Measurements from ENCODE around the gene ACKR4.
"Not testable (repeated sequence)": the region's sequence is repeated elsewhere in the genome, so short reads cannot be mapped to it uniquely, and the experiment has no call there.

The ACKR4 gene

DNA sequence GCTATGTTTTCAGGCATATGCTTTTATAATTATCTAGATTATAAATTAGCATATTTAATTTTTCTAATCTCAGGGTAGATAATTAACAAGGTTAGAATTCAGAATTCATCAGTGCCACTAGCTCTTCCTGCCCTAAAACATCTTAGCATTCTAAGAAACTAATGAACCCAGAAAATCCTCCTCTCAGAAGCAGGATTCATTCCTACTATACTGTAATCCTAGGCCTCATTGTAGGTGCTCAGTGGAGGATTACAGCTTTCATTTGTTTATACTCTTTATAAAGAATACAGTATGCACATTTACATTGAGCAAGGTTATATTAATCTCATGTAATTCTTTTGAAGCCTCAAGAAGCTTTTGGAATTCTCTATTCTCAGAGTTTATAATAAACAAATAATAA, 41.6 kb downstream of the ACKR4 start:
- no peaks in the 10 kb centered on the region for H3K4me1 Mint-ChIP-seq
- H3K9me3 Mint-ChIP-seq: no peaks in the 10 kb centered on the region
- no peaks in the 10 kb centered on the region for H3K27me3 Mint-ChIP-seq
- H3K36me3 Mint-ChIP-seq: peaks cover 7% of the 10 kb centered on the region
- H3K4me3 Mint-ChIP-seq: no peak overlapping the region
- CTCF ChIA-PET: interaction anchor here (0.7 to 6.7 kb wide), 3 partner anchors 20 to 103 kb away, joined by 3 to 103 read pairs (median 3); no protein-coding TSS in a partner anchor
- DNase-seq: no peak
- H3K27ac Mint-ChIP-seq: no peak overlapping the region

DNA sequence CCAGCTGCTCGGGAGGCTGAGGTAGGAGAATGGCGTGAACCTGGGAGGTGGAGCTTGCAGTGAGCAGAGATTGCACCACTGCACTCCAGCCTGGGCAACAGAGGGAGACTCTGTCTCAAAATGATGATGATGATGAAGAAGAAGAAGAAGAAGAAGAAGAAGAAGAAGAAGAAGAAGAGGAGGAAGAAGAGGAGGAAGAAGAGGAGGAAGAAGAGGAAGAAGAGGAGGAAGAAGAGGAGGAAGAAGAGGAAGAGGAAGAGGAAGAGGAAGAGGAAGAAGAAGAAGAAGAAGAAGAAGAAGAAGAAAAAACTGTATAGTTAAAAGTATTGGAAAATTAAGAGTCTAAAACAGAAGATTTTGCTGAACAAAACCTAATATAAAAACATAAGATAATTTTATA, 44.4 kb downstream of the ACKR4 start:
- not testable (repeated sequence) for H3K36me3 Mint-ChIP-seq, H3K27ac Mint-ChIP-seq, H3K27me3 Mint-ChIP-seq, H3K4me3 Mint-ChIP-seq, H3K4me1 Mint-ChIP-seq, DNase-seq, H3K9me3 Mint-ChIP-seq
- CTCF ChIA-PET: interaction anchor here (1.0 to 6.7 kb wide), 9 partner anchors 11 to 289 kb away, joined by 3 to 103 read pairs (median 6); no protein-coding TSS in a partner anchor

DNA sequence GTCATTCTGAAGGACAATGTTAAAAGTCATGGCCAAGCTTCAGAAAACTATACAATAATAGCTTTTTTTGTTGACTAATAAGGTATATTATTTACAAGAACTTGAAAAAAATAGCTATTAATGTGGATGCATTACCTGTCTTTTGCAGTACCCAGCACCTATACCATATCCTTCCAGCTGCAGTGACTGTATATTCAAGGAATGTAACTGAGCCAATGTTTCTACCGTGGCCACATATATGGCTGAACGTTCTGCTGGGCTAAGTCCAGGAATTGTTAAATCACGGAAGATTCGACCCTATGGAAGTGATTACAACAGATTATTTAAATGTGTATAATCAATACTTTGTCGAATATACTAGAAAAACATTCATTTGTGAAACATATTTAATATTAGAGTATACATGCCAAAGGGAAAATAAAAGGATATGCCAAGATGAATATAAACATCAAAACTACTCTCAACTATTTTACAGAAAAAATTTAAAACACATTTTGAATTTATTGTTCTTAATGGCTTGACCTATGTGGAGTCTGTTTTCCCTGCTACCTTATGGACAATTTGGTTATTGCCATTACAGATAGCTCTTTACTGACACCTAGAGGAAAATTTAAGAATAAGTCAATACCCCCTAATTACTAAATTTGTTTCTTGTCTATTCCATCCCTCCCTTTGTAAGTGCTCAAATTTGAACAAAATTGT, 44.9 kb downstream of the ACKR4 start:
- DNase-seq: no peak
- CTCF ChIA-PET: interaction anchor here (1.0 to 6.7 kb wide), 14 partner anchors 11 to 290 kb away, joined by 3 to 103 read pairs (median 5); partner anchors contain the start of gene ACAD11
- no peaks in the 10 kb centered on the region for H3K27me3 Mint-ChIP-seq
- H3K4me1 Mint-ChIP-seq: no peaks in the 10 kb centered on the region
- H3K4me3 Mint-ChIP-seq: no peak overlapping the region
- no peaks in the 10 kb centered on the region for H3K9me3 Mint-ChIP-seq
- no peak overlapping the region for H3K27ac Mint-ChIP-seq
- H3K36me3 Mint-ChIP-seq: peaks cover 4% of the 10 kb centered on the region

DNA sequence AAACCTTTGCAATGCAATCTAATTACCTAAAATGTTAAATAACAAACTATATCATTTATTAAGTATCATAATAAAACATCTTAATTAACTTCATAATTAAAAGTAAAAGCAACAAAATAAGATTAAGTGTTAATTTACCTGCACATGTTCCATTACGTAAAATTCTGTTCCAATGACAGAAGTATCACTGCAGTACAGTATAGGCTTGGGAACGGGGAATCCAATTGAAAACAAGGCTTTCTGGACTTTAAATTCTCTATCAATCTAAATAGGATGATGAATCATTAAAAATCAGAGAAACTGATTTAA, 45.4 kb downstream of the ACKR4 start:
- CTCF ChIA-PET: interaction anchor here (1.0 to 6.7 kb wide), 15 partner anchors 11 to 288 kb away, joined by 3 to 103 read pairs (median 4); partner anchors contain the start of gene ACAD11

DNA sequence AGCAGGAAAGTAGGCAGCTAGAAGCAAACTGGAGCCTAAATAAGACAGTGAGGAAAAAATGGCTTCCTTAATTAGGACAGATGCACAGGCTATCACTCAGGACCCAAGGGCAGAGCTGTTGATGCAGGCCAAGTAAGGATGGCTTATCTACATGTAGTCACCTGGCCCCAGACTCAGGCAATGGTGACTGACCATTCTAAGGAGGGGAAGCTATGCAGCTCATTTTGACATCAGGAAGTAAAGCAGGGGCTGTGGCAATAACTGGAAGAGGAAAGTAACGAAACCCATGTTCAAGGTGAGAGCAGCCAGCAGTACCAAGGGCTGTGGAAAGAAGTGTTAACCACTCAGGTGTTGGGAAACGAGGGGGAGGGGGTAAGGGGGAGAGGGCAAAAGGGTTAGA, 46.3 kb downstream of the ACKR4 start:
- H3K36me3 Mint-ChIP-seq: peaks cover 4% of the 10 kb centered on the region
- H3K4me3 Mint-ChIP-seq: no peak overlapping the region
- no peaks in the 10 kb centered on the region for H3K27me3 Mint-ChIP-seq
- CTCF ChIA-PET: interaction anchor here (0.8 to 6.7 kb wide), 14 partner anchors 12 to 289 kb away, joined by 3 to 103 read pairs (median 4); partner anchors contain the start of gene ACAD11
- no peak for DNase-seq
- no peaks in the 10 kb centered on the region for H3K9me3 Mint-ChIP-seq
- no peaks in the 10 kb centered on the region for H3K4me1 Mint-ChIP-seq
- H3K27ac Mint-ChIP-seq: no peak overlapping the region

More for the DNA sequence above, 45.4 kb downstream of the ACKR4 start:
- Mint-ChIP-seq H3K27me3 (no peaks in the 10 kb centered on the region), H3K27ac (no peak overlapping the region), H3K9me3 (no peaks in the 10 kb centered on the region), H3K36me3 (peaks cover 4% of the 10 kb centered on the region), H3K4me1 (no peaks in the 10 kb centered on the region), H3K4me3 (no peak overlapping the region)
- DNase-seq: no peak

DNA sequence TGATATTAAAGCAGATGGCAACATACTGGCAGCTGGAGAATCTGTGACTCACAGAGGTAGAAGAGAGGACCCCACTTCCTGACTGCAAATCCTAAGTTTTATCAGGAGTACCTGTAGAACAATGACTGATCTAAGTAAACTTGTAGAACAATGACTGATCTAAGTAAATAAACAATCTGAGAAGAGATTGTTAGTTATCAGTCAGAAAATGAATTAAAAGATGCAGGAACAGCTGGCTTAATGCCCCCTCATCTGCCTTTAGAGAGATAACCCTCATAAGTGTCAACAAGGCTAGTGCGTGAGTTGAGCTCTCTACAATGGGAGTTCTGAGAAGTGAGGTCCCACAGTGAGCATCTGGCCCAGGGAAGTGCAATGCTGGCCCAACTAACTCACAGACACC, 48.0 kb downstream of the ACKR4 start:
- H3K27me3 Mint-ChIP-seq: no peaks in the 10 kb centered on the region
- CTCF ChIA-PET: interaction anchor here (0.8 to 1.3 kb wide), 2 partner anchors 105 to 111 kb away, joined by 3 to 4 read pairs; no protein-coding TSS in a partner anchor
- no peaks in the 10 kb centered on the region for H3K36me3 Mint-ChIP-seq
- H3K9me3 Mint-ChIP-seq: no peaks in the 10 kb centered on the region
- H3K4me1 Mint-ChIP-seq: no peaks in the 10 kb centered on the region
- H3K27ac Mint-ChIP-seq: no peak overlapping the region
- H3K4me3 Mint-ChIP-seq: no peak overlapping the region
- no peak for DNase-seq

DNA sequence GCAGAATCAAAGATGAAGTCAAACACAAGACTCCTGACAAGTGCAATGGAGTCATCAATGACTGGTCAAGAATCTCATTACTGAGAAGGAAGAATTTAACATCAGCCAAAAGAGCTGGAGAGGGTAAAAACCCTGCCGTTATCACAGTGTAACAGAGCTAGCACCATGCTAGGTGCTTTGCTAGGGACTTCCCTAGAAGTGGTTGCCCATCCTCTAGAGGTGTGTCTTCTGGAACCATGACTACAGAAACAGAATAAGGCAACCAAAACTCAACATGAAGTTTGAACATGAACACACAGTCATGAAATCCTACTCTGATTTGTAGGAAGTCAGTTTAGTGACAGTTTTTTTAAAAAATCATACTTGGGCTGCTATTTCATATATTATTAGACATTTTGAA, 53.1 kb downstream of the ACKR4 start:
- Mint-ChIP-seq H3K27ac (no peak overlapping the region), H3K9me3 (no peaks in the 10 kb centered on the region), H3K4me3 (no peak overlapping the region), H3K4me1 (no peaks in the 10 kb centered on the region), H3K36me3 (no peaks in the 10 kb centered on the region), H3K27me3 (no peaks in the 10 kb centered on the region)
- CTCF ChIA-PET: no interaction called here
- no peak for DNase-seq
